K562 treated with DMSO at 1 percent for 12 hours (cell line): ENCODE data around the gene DSTN. TPM values are rescaled to one million over a fixed set of nuclear protein-coding genes. Genes with fewer than 3 reads are reported as not detected.

ENCODE experiments used
- total RNA-seq: library from RNA; unstranded; fragments of 300-600 nt; gene quantifications from 2 replicates; pipeline ENCODE4 v1.2.3, GENCODE V29; 2022; ENCODE audit not compliant: insufficient read depth

The DSTN gene
- 43.9 and 83.3 TPM in 2 replicates for total RNA-seq

GRCh38 chr20:17569616-17570346 is at the start of gene DSTN:
Gene DSTN, plus strand, starts transcription at chr20:17570075. Its CDS starts 134 bp downstream, at chr20:17570209.

GRCh38 chr20:17530716-17531664 is 38.9 kb upstream of the DSTN start, which contains the start of gene BFSP1:
Gene BFSP1, minus strand, starts transcription at chr20:17531379. Its CDS starts 50 bp downstream, at chr20:17531329.

Other genes with a start within 250 kb of the DSTN start
- gene BFSP1, start 38.7 kb upstream of the DSTN start, total RNA-seq = 0.31 and 0.41 TPM in 2 replicates
- 19.9 and 66.6 TPM in 2 replicates for gene RRBP1, start 112.2 kb downstream of the DSTN start, total RNA-seq
- not detected in 2 replicates for gene BANF2, start 129.9 kb downstream of the DSTN start, total RNA-seq